ENCODE results near the gene ITGA4. TPM values are rescaled to one million over a fixed set of nuclear protein-coding genes. Genes with fewer than 3 reads are reported as not detected.

ITGA4 gene
- polyA plus RNA-seq, 2 of the 4 experiments (the other 2 are of a cell fraction), result 1.7 to 2.5 TPM

GRCh38 chr2:181411105-181411849 is 45.9 kb upstream of the ITGA4 start:
- POLR2A ChIA-PET, result no interaction called here
- no peak for ATAC-seq
- TF ChIP-seq ZFP36 (IDR thresholded peaks at IDR 0.05; ENCODE audit: borderline replicate concordance, partially characterized antibody) (no peak), ZSCAN20 (CRISPR knock-in tag; IDR thresholded peaks at IDR 0.05) (no peak), HES2 (IDR thresholded peaks at IDR 0.05) (no peak), JUN (IDR thresholded peaks at IDR 0.05) (no peak), TP53 (CRISPR knock-in tag; IDR thresholded peaks at IDR 0.05) (no peak), USF2 (IDR thresholded peaks at IDR 0.05) (no peak)
- Histone ChIP-seq H3K4me3 (no peak overlapping the region), H3K9me3 (no peaks in the 10 kb centered on the region; the same call in 2 of the 3 replicates), H3K4me2 (no peak overlapping the region), H3K4me1 (no peaks in the 10 kb centered on the region), H3K27ac (no peak overlapping the region)
- no peak for DNase-seq (ENCODE audit: low read depth in 1 of 2, low spot score in 1 of 2)
- WGBS (ENCODE audit: missing lambda C conversion rate), result 29% methylated on average over 5 of the region's 5 CpGs
- FAIRE-seq, result no peak
- CTCF ChIA-PET, result no interaction called here

- FAIRE-seq, result no peak
- Histone ChIP-seq H3K9me3 (no peaks in the 10 kb centered on the region), H3K4me2 (no peak overlapping the region), H3K27ac (no peak overlapping the region), H3K4me1 (no peaks in the 10 kb centered on the region), H3K4me3 (no peak overlapping the region)
- 29% methylated on average over 8 of the region's 8 CpGs for WGBS (ENCODE audit: missing lambda C conversion rate)
- TF ChIP-seq SREBF2 (IDR thresholded peaks at IDR 0.05), result no peak
- no peak for TF ChIP-seq POLR2AphosphoS2 (conservative IDR thresholded peaks at IDR 0.05; ENCODE audit: low read length)
- no peak for TF ChIP-seq MAFK (IDR thresholded peaks at IDR 0.05; ENCODE audit: partially characterized antibody)
- no peak for TF ChIP-seq ZC3H11A (IDR thresholded peaks at IDR 0.05)
- TF ChIP-seq HEYL (CRISPR knock-in tag; IDR thresholded peaks at IDR 0.05), result no peak
- no peak for TF ChIP-seq USF2 (IDR thresholded peaks at IDR 0.05)
- TF ChIP-seq ESRRA (IDR thresholded peaks at IDR 0.05; ENCODE audit: borderline replicate concordance, low read length), result no peak
- TF ChIP-seq CHD4 (IDR thresholded peaks at IDR 0.05; ENCODE audit: borderline replicate concordance), result no peak
- no peak for TF ChIP-seq NR3C1 (IDR thresholded peaks at IDR 0.05)
- TF ChIP-seq HDAC2 (IDR thresholded peaks at IDR 0.05), result no peak
- TF ChIP-seq ZSCAN20 (CRISPR knock-in tag; IDR thresholded peaks at IDR 0.05), result no peak
- TF ChIP-seq RCOR1 (IDR thresholded peaks at IDR 0.05; ENCODE audit: low read depth, low read length), result no peak
- no peak for TF ChIP-seq KDM5A (IDR thresholded peaks at IDR 0.05)
- no peak for TF ChIP-seq CTCF (IDR thresholded peaks at IDR 0.05)
- TF ChIP-seq HMGXB4 (CRISPR knock-in tag; IDR thresholded peaks at IDR 0.05; ENCODE audit: borderline replicate concordance), result no peak
- no peak for TF ChIP-seq EHMT2 (IDR thresholded peaks at IDR 0.05; ENCODE audit: low read depth)
- POLR2A ChIA-PET, result no interaction called here
- no peak for DNase-seq (ENCODE audit: low read depth in 1 of 2, low spot score in 1 of 2)
- CTCF ChIA-PET, result no interaction called here
- no peak for ATAC-seq
Observed at GRCh38 chr2:181419129-181419855, 37.9 kb upstream of the ITGA4 start.

Data from A549 (cell line).